CD4-positive, alpha-beta T cell treated with Interleukin-10 for 1 hour (primary cell): ENCODE results near the gene CERS3.

ENCODE experiments used
- DNase-seq: peaks from one replicate; pipeline ENCODE4 v3.0.0-alpha.2; 2020

The CERS3 gene

GRCh38 chr15:100526027-100526481 is 2.7 kb downstream of the CERS3 start:
- DNase-seq = no peak

- DNase-seq = no peak
These were observed 3.3 kb downstream of the CERS3 start for GRCh38 chr15:100525436-100525835.

GRCh38 chr15:100524326-100524725 is 4.4 kb downstream of the CERS3 start:
- DNase-seq = no peak

- no peak for DNase-seq
These were observed 6.8 kb downstream of the CERS3 start for GRCh38 chr15:100521907-100522306.

- DNase-seq = peak; percentile 4
These were observed 8.4 kb downstream of the CERS3 start for GRCh38 chr15:100520132-100520921.

GRCh38 chr15:100517846-100518245 is 10.9 kb downstream of the CERS3 start:
- no peak for DNase-seq

- DNase-seq = no peak
These were observed 11.9 kb downstream of the CERS3 start for GRCh38 chr15:100516643-100517512.

DNA sequence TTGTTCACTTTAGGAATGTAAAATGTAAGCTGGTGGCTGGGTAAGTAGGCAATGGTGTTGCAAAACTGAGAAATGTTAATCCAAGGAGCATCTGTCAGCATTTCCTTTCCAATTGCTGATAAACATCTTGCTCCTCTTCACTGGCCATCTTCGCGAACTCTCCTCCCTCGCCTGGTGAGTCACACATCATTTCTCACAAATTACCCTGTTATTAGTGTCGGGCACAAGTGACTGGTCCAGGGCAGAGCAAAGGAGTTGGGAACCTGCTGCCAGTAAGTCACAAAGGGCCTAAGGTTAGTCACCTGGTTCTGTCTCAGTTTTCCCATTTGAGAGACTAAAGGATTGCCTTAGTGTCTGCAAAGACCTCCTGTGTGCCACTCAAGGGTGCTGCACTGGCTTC is 13.0 kb downstream of the CERS3 start:
- no peak for DNase-seq

GRCh38 chr15:100508641-100509300 is 20.0 kb downstream of the CERS3 start:
- no peak for DNase-seq

DNA sequence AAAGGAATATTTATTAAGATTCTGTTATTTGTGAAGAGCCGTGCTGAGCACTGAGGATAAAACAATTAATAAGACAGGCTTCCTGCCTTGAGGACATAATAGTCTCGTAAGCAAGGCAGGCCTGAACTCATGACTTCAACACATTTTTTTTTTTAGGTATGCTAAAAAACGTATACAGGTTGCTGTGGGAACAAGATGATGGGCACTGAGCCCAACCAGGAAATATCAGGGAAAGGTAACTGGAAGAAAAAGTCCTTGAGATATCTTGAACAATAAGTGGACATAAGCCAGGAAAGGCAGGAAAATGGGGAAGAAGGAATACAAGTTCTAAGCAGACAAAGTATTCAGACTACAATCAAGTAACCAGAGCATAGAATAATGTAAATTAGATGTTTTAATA is 26.1 kb downstream of the CERS3 start:
- no peak for DNase-seq

DNA sequence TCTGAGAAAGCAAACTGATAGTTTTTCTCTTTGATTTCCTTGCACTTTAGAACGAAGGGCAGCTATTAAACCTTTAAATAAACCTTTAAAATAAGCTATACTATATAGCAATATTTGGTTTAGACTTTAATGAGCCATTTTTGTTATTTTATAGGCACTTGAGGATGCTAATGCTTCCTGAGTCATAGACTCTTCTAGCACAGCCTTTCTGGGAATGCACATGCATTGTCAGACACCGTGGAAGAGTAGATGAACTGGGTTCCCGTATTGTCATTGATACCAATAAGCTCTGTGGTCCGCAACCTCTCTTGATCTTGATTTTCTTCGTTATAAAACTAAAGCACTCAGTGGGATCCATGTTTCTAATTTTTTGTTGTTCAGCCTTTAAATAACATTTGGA is 27.6 kb downstream of the CERS3 start:
- DNase-seq = no peak

DNA sequence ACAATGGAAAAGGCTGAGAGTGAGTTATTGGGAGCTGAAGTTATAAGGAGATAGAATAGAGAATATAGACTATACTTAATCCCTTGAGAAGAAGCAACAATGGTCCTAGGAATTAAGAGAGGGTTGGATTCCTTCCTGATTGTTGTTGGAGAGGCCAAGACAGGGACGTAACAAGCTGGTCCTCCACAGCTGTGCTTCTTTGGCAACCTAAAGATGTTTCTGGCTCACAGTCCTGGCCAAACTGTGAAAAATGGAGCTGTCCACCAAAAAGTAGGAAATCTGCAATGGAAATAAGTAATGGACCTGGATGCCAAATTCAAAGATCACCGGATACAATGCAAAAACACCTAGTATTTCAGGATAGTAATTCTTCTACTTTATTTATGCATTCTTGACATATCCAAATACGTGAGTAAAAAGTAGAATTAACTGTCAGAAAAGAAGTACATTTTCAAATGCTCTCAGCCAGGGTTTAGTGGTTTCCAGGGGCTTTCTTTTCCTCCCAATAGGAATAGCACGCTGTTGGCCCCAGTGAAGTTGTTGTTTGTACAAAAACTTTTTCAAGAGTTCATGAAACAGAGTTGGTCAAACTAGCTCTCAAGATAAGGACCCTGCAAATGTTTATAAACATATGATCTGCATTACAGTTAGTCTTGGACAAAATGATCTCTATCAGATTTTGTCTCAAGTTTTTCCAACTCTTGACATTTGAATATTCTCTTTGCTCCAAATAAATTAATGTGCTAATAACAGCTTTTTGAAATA is 28.3 kb downstream of the CERS3 start:
- DNase-seq = no peak

DNA sequence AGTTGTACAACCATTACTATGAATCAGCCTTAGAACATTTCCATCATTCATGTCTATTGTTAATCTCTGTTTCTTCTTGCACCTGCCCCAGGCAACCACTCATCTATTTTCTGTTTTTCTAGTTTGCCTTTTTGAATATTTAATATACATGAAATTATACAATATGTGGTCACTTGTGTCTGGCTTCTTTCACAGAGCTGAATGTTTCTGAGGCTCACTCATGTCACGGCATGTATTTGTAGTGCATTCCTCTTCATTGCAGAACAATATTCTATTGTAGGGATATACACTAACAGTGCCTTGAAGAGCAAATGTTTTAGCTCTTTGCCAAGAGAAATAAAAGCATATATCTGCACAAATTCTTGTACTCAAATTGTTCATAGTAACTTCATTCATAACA is 32.9 kb downstream of the CERS3 start:
- DNase-seq = no peak

- DNase-seq = no peak
These were observed 35.5 kb downstream of the CERS3 start for GRCh38 chr15:100493213-100493612.

DNA sequence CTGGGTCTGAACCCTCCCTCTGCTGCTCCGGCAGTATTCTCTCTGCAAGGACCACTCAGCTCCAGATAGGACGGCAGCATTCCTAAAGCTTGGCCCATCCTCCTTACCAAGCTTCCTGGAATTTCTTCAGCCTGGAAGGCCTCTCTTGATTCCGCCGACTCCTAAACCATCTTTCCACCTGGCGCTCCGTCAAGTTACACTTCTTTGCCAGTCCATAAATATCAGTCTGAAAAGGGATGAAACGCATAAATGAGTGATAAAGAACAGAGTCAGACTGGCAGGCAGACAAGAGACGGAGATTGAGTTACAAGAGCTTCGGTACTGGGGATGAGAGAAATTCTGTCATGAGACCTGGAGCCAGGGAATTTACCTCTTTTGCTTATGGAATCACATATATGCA is 44.3 kb downstream of the CERS3 start:
- DNase-seq = no peak

DNA sequence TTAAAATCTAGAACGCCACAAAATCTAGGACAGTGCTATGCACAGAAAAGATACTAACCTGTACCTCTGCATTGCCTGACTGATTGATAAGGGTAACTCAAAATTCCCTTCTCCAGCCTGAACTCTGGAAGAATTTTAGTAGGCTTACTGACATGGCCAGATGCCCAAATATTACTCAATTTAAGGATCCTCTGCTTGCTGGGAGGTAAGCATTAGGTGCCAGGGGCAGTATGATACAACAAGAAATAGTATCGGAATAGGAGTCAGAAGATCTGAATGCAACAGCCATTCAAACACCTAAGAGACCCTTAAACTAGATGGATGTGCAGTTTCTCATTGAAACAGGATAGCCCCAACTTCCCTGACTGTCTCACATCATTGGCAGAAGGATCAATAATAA is 45.4 kb downstream of the CERS3 start:
- DNase-seq = no peak

DNA sequence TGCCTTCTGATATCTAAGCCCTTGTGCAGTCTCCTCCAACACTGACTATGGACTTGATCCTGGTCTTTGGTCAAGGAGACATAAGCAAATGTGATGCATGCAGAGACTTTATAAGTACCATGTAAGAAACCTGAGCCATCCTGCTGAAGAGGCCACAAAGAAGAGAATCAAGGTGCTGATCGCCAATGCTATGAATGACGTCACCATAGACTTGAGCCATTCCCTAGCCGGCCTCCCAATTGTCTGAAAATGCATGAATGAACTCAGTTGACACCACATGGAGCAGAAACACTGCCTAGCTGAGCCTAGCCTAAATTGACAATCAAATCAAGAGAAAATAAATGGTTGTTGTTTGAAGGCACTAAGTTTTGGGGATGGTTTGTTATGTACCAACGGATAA is 51.9 kb downstream of the CERS3 start:
- DNase-seq = no peak

- DNase-seq = no peak
These were observed 56.0 kb downstream of the CERS3 start for GRCh38 chr15:100472736-100473135.

DNA sequence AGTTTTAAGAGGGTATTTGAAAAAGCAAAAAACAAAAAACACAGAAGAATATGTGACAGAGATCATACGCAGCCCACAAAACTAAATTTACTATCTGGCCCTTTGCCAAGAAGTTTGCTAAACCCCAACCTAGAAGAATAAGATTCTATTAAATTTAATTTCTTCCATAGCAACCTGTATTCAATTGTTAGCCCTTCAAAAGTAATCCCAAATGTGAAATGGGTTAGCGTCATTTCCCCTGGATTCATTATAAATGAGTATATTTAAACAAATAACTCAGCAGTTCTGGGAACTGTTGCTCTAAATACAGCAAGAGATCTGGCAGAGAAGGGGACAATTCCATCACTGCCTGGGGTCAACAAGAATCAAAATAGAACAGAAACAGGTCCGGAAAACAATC is 56.8 kb downstream of the CERS3 start:
- no peak for DNase-seq

GRCh38 chr15:100468285-100468684 is 60.5 kb downstream of the CERS3 start:
- no peak for DNase-seq

GRCh38 chr15:100466073-100466472 is 62.7 kb downstream of the CERS3 start:
- DNase-seq = no peak

GRCh38 chr15:100464888-100465287 is 63.9 kb downstream of the CERS3 start:
- no peak for DNase-seq

GRCh38 chr15:100464256-100464655 is 64.5 kb downstream of the CERS3 start:
- no peak for DNase-seq
